CD14-positive monocyte (primary cell): ENCODE data around the gene UNC119B. TPM values are rescaled to one million over a fixed set of nuclear protein-coding genes. Genes with fewer than 3 reads are reported as not detected.
A peak's percentile ranks its signal among the peaks of the same experiment; 100 is the strongest.

Source experiments
- DNase-seq, 3 donors: peaks; one replicate each; pipeline ENCODE4 v3.0.0-alpha.2; 2011 to 2022
- H2AFZ ChIP-seq: 2 replicates; pipeline ENCODE4 v1.6.0; 2012; ENCODE audit warnings: mild to moderate bottlenecking, low read depth, low read length, inconsistent platforms; ENCODE audit not compliant: insufficient read depth, poor library complexity, severe bottlenecking
- H3K27ac ChIP-seq, 2 donors: 1 replicate in 1 of 2; 2 replicates in 1 of 2; pipeline ENCODE4 v1.5.1; 2012 to 2013; ENCODE audit warnings: low read length in 2 of 2, control low read depth in 1 of 2, inconsistent platforms in 1 of 2, low read depth in 1 of 2, mild to moderate bottlenecking in 1 of 2
- H3K27me3 ChIP-seq, 2 donors: one replicate each; pipeline versions ENCODE4 v1.6.0 to v1.6.1; 2011 to 2013; ENCODE audit warnings: low read length in 2 of 2; ENCODE audit not compliant: control insufficient read depth in 2 of 2, insufficient read depth in 2 of 2
- H3K36me3 ChIP-seq, 2 donors: replicated peaks in 1 of 2; 1 replicate in 1 of 2; 2 replicates in 1 of 2; pipeline versions ENCODE4 v1.5.1 to v1.6.1; 2012 to 2013; ENCODE audit warnings: low read length in 2 of 2, control low read depth in 1 of 2, inconsistent platforms in 1 of 2, mild to moderate bottlenecking in 1 of 2; ENCODE audit not compliant: insufficient read depth in 2 of 2, control insufficient read depth in 1 of 2
- H3K4me1 ChIP-seq, 2 donors: 1 replicate in 1 of 2; 2 replicates in 1 of 2; pipeline versions ENCODE4 v1.5.1 to v1.6.1; 2012 to 2013; ENCODE audit warnings: low read length in 2 of 2, control low read depth in 1 of 2, inconsistent platforms in 1 of 2, mild to moderate bottlenecking in 1 of 2, moderate library complexity in 1 of 2; ENCODE audit not compliant: insufficient read depth in 2 of 2, control insufficient read depth in 1 of 2
- H3K4me2 ChIP-seq: replicated peaks from 2 replicates; pipeline ENCODE3; 2012; ENCODE audit warnings: low read length, moderate library complexity, mild to moderate bottlenecking; ENCODE audit not compliant: poor library complexity, severe bottlenecking; ENCODE audit errors: extremely low read depth
- H3K4me3 ChIP-seq, 3 experiments: fragments of 200-600 bp in 1 of 3; sonication (generic) in 1 of 3; replicated peaks in 1 of 3; 1 replicate in 2 of 3; 2 replicates in 1 of 3; pipeline ENCODE4 v1.5.1; 2011 to 2013; ENCODE audit warnings: low read length in 3 of 3, mild to moderate bottlenecking in 3 of 3, control low read depth in 2 of 3, low read depth in 2 of 3, inconsistent platforms in 1 of 3, moderate library complexity in 1 of 3
- H3K79me2 ChIP-seq: 2 replicates; pipeline ENCODE4 v1.6.0; 2012; ENCODE audit warnings: mild to moderate bottlenecking, control low read depth, inconsistent platforms, low read length, moderate library complexity; ENCODE audit not compliant: insufficient read depth
- H3K9ac ChIP-seq: 2 replicates; pipeline ENCODE4 v1.6.0; 2017; ENCODE audit warnings: low read length, mild to moderate bottlenecking; ENCODE audit not compliant: insufficient read depth, poor library complexity, severe bottlenecking
- H3K9me3 ChIP-seq, 2 donors: replicated peaks in 1 of 2; 1 replicate in 1 of 2; 2 replicates in 1 of 2; pipeline versions ENCODE4 v1.5.1 to v1.6.1; 2012 to 2013; ENCODE audit warnings: low read length in 2 of 2, control low read depth in 1 of 2; ENCODE audit not compliant: control insufficient read depth in 1 of 2, insufficient read depth in 1 of 2
- H4K20me1 ChIP-seq: 2 replicates; pipeline ENCODE4 v1.6.0; 2012; ENCODE audit warnings: mild to moderate bottlenecking, low read length, control low read depth, moderate library complexity; ENCODE audit not compliant: insufficient read depth
- H3K27ac Mint-ChIP-seq, 7 donors: one replicate each; pipeline ENCODE4 v1.8.0; 2020; ENCODE audit warnings: mild to moderate bottlenecking in 7 of 7, mixed read lengths in 7 of 7, moderate library complexity in 6 of 7, inconsistent platforms in 2 of 7
- H3K27me3 Mint-ChIP-seq, 3 donors: one replicate each; pipeline ENCODE4 v1.8.0; 2021 to 2022; ENCODE audit warnings: low read depth in 3 of 3, mild to moderate bottlenecking in 3 of 3, mixed read lengths in 3 of 3, moderate library complexity in 3 of 3, inconsistent platforms in 1 of 3
- H3K36me3 Mint-ChIP-seq, 2 donors: one replicate each; pipeline ENCODE4 v1.8.0; 2020; ENCODE audit warnings: mixed read lengths in 2 of 2, inconsistent platforms in 1 of 2, mild to moderate bottlenecking in 1 of 2
- H3K4me1 Mint-ChIP-seq: one replicate; pipeline ENCODE4 v1.8.0; 2020; ENCODE audit warnings: mild to moderate bottlenecking, mixed read lengths
- H3K4me3 Mint-ChIP-seq, 2 donors: one replicate each; pipeline ENCODE4 v1.8.0; 2020; ENCODE audit warnings: mild to moderate bottlenecking in 2 of 2, mixed read lengths in 2 of 2, moderate library complexity in 1 of 2
- H3K9me3 Mint-ChIP-seq, 7 donors: one replicate each; pipeline ENCODE4 v1.8.0; 2020 to 2022; ENCODE audit warnings: mixed read lengths in 7 of 7, mild to moderate bottlenecking in 6 of 7, moderate library complexity in 6 of 7, inconsistent platforms in 2 of 7
- CTCF ChIP-seq: fragments of 200-600 bp; IDR thresholded peaks from one replicate; pipeline ENCODE4 v1.8.0; 2022; ENCODE audit warnings: antibody characterized with exemption, mild to moderate bottlenecking
- WGBS: methylation state at CpG from one replicate; pipeline ENCODE4 v1.1.5; 2013; ENCODE audit warnings: missing lambda C conversion rate; ENCODE audit not compliant: insufficient coverage; 5-methylcytosine and 5-hydroxymethylcytosine counted together
- intact Hi-C, 2 donors: fragments of 100-400 bp; cut with micrococcal nuclease; formaldehyde crosslinking; loops; one replicate each; pipeline versions ENCODE4 v1.15.0 to v1.15.1; 2023
- polyA plus RNA-seq, 3 donors: library from polyadenylated mRNA; depleted of rRNA in 1 of 3; unstranded in 2 of 3; stranded (reverse) in 1 of 3; fragments of 300-500 nt in 2 of 3; fragments of >200 nt in 1 of 3; fragmentation: Illumina TruSeq in 2 of 3; gene quantifications; 1 replicate in 2 of 3; 2 replicates in 1 of 3; pipeline ENCODE4 v1.2.3, GENCODE V29; 2012 to 2021

UNC119B gene
- polyA plus RNA-seq, 3 donors = 1.1 to 9.1 (median 2.1) TPM

- H3K4me3 Mint-ChIP-seq = no peak overlapping the region
- Histone ChIP-seq H3K27ac (no peak overlapping the region), H2AFZ (no peak overlapping the region), H3K4me3 (no peak overlapping the region), H4K20me1 (no peaks in the 10 kb centered on the region), H3K27me3 (no peaks in the 10 kb centered on the region), H3K79me2 (no peaks in the 10 kb centered on the region), H3K4me2 (no peak overlapping the region), H3K9me3 (no peaks in the 10 kb centered on the region), H3K4me1 (no peaks in the 10 kb centered on the region), H3K9ac (no peak overlapping the region), H3K36me3 (peaks cover 83 to 96% of the 10 kb centered on the region in 2 donors)
- peak overlapping the region in 1 of 7 donors; percentile 7 for H3K27ac Mint-ChIP-seq
- WGBS = no CpG with 5 or more reads among the region's 5 CpGs
- TF ChIP-seq CTCF = no peak
- H3K9me3 Mint-ChIP-seq = peaks cover 0 to 3% (median 0%) of the 10 kb centered on the region in 7 donors
- H3K36me3 Mint-ChIP-seq = peaks cover 87 to 100% of the 10 kb centered on the region in 2 donors
- intact Hi-C loops = no loop called here
- H3K4me1 Mint-ChIP-seq = no peaks in the 10 kb centered on the region
- peaks cover 0 to 3% (median 0%) of the 10 kb centered on the region in 3 donors for H3K27me3 Mint-ChIP-seq
- no peak for DNase-seq
Measured at GRCh38 chr12:120766566-120766965, 56.3 kb downstream of the UNC119B start.

- no peak overlapping the region for H3K27ac ChIP-seq
Measured at GRCh38 chr12:120767071-120768024, 57.1 kb downstream of the UNC119B start.

More at GRCh38 chr12:120767071-120768024, 57.1 kb downstream of the UNC119B start:
- Histone ChIP-seq H3K9me3 (no peaks in the 10 kb centered on the region), H3K36me3 (peaks cover 79 to 96% of the 10 kb centered on the region in 2 donors), H3K9ac (no peak overlapping the region), H3K4me1 (no peaks in the 10 kb centered on the region), H3K27me3 (no peaks in the 10 kb centered on the region), H3K4me3 (no peak overlapping the region), H3K79me2 (no peaks in the 10 kb centered on the region), H2AFZ (no peak overlapping the region), H3K4me2 (no peak overlapping the region), H4K20me1 (peaks cover 4% of the 10 kb centered on the region)
- peaks cover 87 to 98% of the 10 kb centered on the region in 2 donors for H3K36me3 Mint-ChIP-seq
- H3K27ac Mint-ChIP-seq = peak overlapping the region in 2 of 7 donors; percentile 2 to 26
- WGBS = 98% methylated on average over 6 of the region's 11 CpGs
- no peak for TF ChIP-seq CTCF
- DNase-seq = no peak
- H3K27me3 Mint-ChIP-seq = peaks cover 0 to 3% (median 0%) of the 10 kb centered on the region in 3 donors
- H3K4me3 Mint-ChIP-seq = no peak overlapping the region
- intact Hi-C loops = no loop called here
- H3K4me1 Mint-ChIP-seq = no peaks in the 10 kb centered on the region
- peaks cover 0 to 3% (median 0%) of the 10 kb centered on the region in 7 donors for H3K9me3 Mint-ChIP-seq
